Activated T-cell treated with anti-CD3 and anti-CD28 coated beads for 4 hours (primary cell): ENCODE data around the gene ITCH.
"Not testable (repeated sequence)": the region's sequence is repeated elsewhere in the genome, so short reads cannot be mapped to it uniquely, and the experiment has no call there.

Experiments used
- DNase-seq: peaks from one replicate; pipeline ENCODE4 v3.0.0-alpha.2; 2020

Gene ITCH

DNA sequence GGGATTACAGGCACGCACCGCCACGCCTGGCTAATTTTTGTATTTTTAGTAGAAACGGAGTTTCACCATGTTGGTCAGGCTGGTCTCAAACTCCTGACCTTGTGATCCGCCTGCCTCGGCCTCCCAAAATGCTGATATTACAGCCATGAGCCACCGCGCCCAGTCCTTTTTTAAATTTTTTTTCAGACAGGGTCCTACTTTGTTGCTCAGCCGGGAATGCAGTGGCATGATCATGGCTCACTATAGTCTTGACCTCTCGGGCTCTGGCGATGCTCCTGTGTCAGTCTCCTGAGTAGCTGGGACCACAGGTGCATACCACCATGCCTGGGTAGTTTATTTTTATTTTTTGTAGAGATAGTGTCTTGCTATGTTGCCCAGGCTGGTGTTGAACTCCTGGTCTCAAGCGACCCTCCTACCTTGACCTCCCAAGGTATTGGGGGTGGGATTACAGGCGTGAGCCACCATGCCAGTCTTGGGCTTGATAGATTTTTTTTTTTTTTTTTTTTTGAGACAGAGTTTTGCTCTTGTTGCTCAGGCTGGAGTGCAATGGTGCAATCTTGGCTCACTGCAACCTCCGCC is 19.9 kb downstream of the ITCH start:
- not testable (repeated sequence) for DNase-seq

DNA sequence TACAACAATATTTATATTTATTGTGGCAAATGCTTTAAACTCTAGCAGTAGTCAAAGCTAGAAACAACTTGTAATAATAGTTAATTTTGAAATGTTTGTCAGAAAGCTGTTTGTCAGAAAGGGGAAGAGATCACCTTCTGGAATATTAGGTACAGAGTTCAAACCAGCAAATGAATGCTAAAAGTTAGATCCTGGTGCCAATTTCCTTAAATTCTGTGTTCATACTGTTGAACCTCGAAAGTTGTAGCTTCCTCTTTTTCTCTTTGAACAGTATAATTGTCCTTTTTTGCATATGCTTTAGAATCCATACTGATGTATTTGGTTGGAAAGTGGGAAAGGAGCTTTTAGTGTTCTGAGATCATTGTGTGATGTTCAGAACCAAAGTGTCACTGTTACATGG is 22.4 kb downstream of the ITCH start:
- no peak for DNase-seq

GRCh38 chr20:34388000-34388399 is 24.9 kb downstream of the ITCH start:
- DNase-seq: no peak

GRCh38 chr20:34388678-34389077 is 25.6 kb downstream of the ITCH start:
- no peak for DNase-seq

GRCh38 chr20:34389206-34389953 is 26.3 kb downstream of the ITCH start:
- DNase-seq: no peak

- no peak for DNase-seq
These were observed 27.0 kb downstream of the ITCH start for GRCh38 chr20:34389954-34390555.

- DNase-seq: no peak
These were observed 33.3 kb downstream of the ITCH start for GRCh38 chr20:34396408-34396807.

DNA sequence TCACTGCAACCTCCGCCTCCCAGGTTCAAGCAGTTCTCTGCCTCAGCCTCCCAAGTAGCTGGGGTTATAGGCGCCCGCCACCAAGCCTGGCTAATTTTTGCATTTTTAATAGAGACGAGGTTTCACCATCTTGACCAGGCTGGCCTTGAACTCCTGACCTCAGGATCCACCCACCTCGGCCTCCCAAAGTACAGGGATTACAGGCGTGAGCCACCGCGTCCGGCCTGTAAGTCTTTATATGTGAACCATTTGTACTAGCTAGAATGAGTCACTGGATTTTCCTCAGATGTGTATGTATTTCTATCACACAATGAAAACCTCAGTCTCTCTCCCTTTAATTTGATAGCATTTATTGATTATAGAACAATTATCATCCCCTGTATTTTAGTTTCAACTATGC is 34.0 kb downstream of the ITCH start:
- no peak for DNase-seq

DNA sequence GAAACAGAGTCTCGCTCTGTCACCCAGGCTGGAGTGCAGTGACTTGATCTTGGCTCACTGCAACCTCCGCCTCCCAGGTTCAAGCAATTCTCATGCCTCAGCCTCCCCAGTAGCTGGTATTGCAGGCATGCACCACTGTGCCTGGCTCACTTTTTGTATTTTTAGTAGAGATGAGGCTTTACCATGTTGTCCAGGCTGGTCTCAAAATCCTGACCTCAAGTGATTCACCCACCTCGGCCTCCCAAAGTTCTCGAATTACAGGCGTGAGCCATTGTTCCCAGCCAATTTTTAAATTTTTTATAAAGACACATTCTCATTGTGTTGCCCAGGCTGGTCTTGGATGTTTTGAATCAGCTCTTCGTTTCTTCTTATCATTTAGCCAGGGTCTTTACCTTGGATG is 37.7 kb downstream of the ITCH start:
- DNase-seq: not testable (repeated sequence)

DNA sequence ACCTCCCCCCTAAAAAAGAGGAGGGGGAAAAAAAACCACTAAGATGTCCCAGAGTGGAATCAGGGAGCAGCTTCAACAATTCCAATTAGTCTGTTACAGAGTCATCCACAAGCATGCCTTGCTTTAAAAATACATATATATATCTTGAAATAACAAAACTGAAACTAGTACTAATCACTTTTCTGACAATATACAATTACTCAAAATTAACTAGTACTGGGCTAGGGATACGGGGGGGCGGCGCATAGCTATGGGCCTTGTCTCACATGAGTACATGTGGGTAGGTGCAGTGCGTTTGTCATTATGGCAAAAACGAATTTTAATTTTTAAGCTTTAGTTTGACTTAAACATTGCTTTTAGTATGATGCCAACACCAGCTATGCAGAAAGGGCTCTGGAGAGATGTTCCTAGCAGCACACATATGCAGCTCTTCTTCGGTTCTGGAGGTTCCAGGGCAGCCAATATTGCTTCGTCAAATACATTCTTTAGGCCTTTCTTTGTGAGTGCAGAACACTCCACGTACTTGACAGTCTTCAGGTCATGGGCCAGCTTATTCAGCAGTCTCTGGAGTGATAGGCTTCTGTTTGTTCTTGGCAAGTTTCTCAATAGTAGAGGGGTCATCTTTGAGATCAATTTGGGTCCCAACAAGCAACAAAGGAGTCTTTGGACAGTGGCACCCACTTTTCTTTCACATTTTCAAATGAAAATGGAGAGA is 38.8 kb downstream of the ITCH start:
- no peak for DNase-seq

- no peak for DNase-seq
These were observed 39.4 kb downstream of the ITCH start for GRCh38 chr20:34402461-34402860.

- DNase-seq: no peak
These were observed 40.2 kb downstream of the ITCH start for GRCh38 chr20:34403063-34403827.

- DNase-seq: no peak
These were observed 40.8 kb downstream of the ITCH start for GRCh38 chr20:34403908-34404307.

- no peak for DNase-seq
These were observed 41.7 kb downstream of the ITCH start for GRCh38 chr20:34404803-34405202.

GRCh38 chr20:34405247-34405651 is 42.2 kb downstream of the ITCH start:
- not testable (repeated sequence) for DNase-seq

- DNase-seq: not testable (repeated sequence)
These were observed 42.9 kb downstream of the ITCH start for GRCh38 chr20:34405942-34406341.

- DNase-seq: no peak
These were observed 44.9 kb downstream of the ITCH start for GRCh38 chr20:34407962-34408474.

DNA sequence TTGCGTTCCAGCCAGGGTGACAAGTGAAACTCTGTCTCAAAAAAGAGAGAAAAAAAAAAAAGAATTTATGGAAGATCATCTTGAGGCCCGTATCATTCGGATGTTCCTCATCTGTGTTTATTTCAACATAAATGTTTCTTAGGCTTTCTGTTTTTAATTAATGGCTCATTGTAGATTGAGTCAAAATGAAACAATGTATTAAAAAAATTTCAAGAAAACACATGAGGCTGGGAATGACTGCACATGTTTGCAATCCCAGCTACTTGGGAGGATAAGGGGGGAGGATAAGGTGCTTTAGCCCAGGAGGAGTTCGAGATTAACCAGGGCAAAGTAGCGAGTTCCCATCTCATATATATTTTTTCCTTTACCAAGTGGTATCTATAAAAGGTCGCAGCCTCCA is 47.3 kb downstream of the ITCH start:
- DNase-seq: no peak

GRCh38 chr20:34412453-34412852 is 49.4 kb downstream of the ITCH start:
- no peak for DNase-seq

GRCh38 chr20:34414525-34414924 is 51.5 kb downstream of the ITCH start:
- not testable (repeated sequence) for DNase-seq

- no peak for DNase-seq
These were observed 52.0 kb downstream of the ITCH start for GRCh38 chr20:34415079-34415478.

- DNase-seq: no peak
These were observed 57.1 kb downstream of the ITCH start for GRCh38 chr20:34420146-34420545.

DNA sequence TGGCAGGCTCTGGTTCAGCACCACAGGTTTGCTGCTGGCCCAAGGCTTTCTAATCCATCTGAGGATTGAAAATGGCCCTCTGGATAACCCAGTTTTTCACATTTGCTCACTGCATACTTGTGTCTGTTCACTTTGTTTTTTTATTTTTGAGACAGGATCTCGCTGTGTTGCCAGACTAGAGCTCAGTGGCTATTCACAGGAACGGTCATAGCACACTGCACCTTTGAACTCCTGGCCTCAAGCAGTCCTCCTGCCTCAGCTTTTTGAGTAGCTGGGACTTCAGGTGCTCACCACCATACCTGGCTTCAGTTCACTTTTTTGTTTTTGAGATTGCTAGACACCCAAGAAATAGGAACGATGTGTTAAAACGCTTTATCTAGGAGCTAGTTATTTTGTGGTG is 57.9 kb downstream of the ITCH start:
- DNase-seq: no peak
